Suprapubic skin (tissue), 4 donors: ENCODE measurements around the gene TNFAIP2. TPM values are rescaled to one million over a fixed set of nuclear protein-coding genes. Genes with fewer than 3 reads are reported as not detected.
"Not testable (repeated sequence)": the region's sequence is repeated elsewhere in the genome, so short reads cannot be mapped to it uniquely, and the experiment has no call there.

ENCODE experiments used
- DNase-seq, 2 donors: peaks; one replicate each; pipeline ENCODE4 v3.0.0-alpha.2; 2019; ENCODE audit warnings: low spot score in 2 of 2
- H3K27ac ChIP-seq: fragments of 200-600 bp; sonication (generic); one replicate; pipeline ENCODE4 v1.5.1; 2019
- H3K27me3 ChIP-seq: fragments of 200-600 bp; sonication (generic); one replicate; pipeline ENCODE4 v1.5.1; 2019
- H3K36me3 ChIP-seq: fragments of 200-600 bp; sonication (generic); one replicate; pipeline ENCODE4 v1.5.1; 2019
- H3K4me1 ChIP-seq: fragments of 200-600 bp; sonication (generic); one replicate; pipeline ENCODE4 v1.5.1; 2019
- H3K4me3 ChIP-seq: fragments of 200-600 bp; sonication (generic); one replicate; pipeline ENCODE4 v1.5.1; 2019; ENCODE audit warnings: mild to moderate bottlenecking
- H3K9me3 ChIP-seq: fragments of 200-600 bp; sonication (generic); one replicate; pipeline ENCODE4 v1.5.1; 2019
- EP300 ChIP-seq: sonication (generic); formaldehyde crosslinking; IDR thresholded peaks from one replicate; pipeline ENCODE4 v1.6.1; 2017; ENCODE audit warnings: antibody characterized with exemption
- POLR2A ChIP-seq, 2 donors: fragments of 450-650 bp; IDR thresholded peaks; one replicate each; pipeline ENCODE4 v1.6.1; 2017; ENCODE audit warnings: antibody characterized with exemption in 2 of 2, mild to moderate bottlenecking in 2 of 2, moderate library complexity in 2 of 2
- POLR2AphosphoS5 ChIP-seq, 3 donors: sonication (generic); formaldehyde crosslinking; IDR thresholded peaks; one replicate each; pipeline ENCODE4 v1.6.1; 2017; ENCODE audit warnings: antibody characterized with exemption in 3 of 3
- WGBS: methylation state at CpG from one replicate; pipeline ENCODE4 v1.1.5; 2018; 5-methylcytosine and 5-hydroxymethylcytosine counted together
- total RNA-seq, 4 donors: library from RNA; depleted of rRNA; stranded (reverse); fragments of >200 nt; gene quantifications; one replicate each; pipeline ENCODE4 v1.1.0, GENCODE V29; 2016
- TF ChIP-seq, protein P1 (sequence below), 2 donors: fragments of 200-600 bp in 1 of 2; fragments of 450-650 bp in 1 of 2; sonication (generic) in 1 of 2; IDR thresholded peaks; one replicate each; pipeline ENCODE4 v1.5.1; 2016 to 2019; ENCODE audit warnings: antibody characterized with exemption in 2 of 2, mild to moderate bottlenecking in 1 of 2, moderate library complexity in 1 of 2

TNFAIP2 gene
- total RNA-seq, 4 donors from 2014 or later = 11.9 to 23.3 (median 16.4) TPM

DNA sequence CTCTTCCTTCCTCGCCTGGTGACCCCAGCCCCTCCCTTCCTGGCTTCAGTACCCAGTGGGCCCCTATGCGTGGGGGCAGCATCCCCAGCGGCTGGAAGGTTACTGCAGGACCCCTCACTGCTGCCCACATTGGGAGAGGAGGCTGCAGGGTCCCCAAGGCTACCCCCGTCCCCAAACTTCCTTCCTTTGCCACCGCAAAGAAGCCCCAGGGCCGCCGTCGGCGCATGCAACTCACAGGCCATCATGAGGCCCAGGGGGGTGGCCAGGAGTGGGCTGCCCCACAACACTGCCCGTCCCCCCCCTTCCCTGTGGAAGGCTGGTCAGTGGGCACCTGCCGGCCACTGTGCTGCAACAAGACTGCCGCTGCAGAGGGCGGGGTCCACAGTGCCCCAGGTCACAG is 9.5 kb upstream of the TNFAIP2 start:
- Histone ChIP-seq H3K4me1 (peaks cover 61% of the 10 kb centered on the region), H3K36me3 (no peaks in the 10 kb centered on the region), H3K4me3 (no peak overlapping the region), H3K27ac (no peak overlapping the region), H3K9me3 (no peaks in the 10 kb centered on the region), H3K27me3 (peaks cover 4% of the 10 kb centered on the region)
- TF ChIP-seq POLR2A (IDR thresholded peaks at IDR 0.05) (no peak), EP300 (no peak), POLR2AphosphoS5 (IDR thresholded peaks at IDR 0.05) (no peak)
- TF ChIP-seq, protein P1, sequence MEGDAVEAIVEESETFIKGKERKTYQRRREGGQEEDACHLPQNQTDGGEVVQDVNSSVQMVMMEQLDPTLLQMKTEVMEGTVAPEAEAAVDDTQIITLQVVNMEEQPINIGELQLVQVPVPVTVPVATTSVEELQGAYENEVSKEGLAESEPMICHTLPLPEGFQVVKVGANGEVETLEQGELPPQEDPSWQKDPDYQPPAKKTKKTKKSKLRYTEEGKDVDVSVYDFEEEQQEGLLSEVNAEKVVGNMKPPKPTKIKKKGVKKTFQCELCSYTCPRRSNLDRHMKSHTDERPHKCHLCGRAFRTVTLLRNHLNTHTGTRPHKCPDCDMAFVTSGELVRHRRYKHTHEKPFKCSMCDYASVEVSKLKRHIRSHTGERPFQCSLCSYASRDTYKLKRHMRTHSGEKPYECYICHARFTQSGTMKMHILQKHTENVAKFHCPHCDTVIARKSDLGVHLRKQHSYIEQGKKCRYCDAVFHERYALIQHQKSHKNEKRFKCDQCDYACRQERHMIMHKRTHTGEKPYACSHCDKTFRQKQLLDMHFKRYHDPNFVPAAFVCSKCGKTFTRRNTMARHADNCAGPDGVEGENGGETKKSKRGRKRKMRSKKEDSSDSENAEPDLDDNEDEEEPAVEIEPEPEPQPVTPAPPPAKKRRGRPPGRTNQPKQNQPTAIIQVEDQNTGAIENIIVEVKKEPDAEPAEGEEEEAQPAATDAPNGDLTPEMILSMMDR (IDR thresholded peaks at IDR 0.05) = no peak
- 80% methylated on average over 1 of the region's 13 CpGs for WGBS
- DNase-seq = no peak

DNA sequence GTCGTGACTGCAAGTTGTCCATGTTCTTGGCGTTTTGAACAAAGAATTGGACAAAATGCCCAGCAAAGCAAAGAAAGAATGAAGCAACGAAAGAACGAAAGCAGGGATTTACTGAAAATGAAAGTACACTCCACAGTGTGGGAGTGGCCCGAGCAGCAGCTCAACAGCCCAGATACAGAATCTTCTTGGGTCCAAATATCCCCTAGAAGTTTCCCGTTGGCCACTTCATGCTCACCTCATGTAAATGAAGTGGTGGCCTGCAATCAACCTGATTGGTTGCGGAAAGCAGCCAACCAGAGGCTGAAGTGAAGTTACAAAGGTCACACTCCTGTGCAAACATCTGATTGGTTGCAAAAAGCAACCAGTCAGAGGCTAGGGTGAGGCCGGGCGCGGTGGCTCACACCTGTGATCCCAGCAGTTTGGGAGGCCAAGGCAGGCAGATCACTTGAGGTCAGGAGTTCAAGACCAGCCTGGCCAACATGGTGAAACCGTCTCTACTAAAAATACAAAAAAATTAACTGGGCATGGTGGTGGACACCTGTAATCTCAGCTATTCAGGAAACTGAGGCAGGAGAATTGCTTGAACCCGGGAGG is 8.1 kb upstream of the TNFAIP2 start:
- not testable (repeated sequence) for H3K9me3 ChIP-seq, H3K27me3 ChIP-seq, DNase-seq, H3K4me3 ChIP-seq, H3K36me3 ChIP-seq
- 58% methylated on average over 11 of the region's 12 CpGs for WGBS
- Histone ChIP-seq H3K27ac (peak overlapping the region; percentile 34), H3K4me1 (peaks cover 61% of the 10 kb centered on the region)

DNA sequence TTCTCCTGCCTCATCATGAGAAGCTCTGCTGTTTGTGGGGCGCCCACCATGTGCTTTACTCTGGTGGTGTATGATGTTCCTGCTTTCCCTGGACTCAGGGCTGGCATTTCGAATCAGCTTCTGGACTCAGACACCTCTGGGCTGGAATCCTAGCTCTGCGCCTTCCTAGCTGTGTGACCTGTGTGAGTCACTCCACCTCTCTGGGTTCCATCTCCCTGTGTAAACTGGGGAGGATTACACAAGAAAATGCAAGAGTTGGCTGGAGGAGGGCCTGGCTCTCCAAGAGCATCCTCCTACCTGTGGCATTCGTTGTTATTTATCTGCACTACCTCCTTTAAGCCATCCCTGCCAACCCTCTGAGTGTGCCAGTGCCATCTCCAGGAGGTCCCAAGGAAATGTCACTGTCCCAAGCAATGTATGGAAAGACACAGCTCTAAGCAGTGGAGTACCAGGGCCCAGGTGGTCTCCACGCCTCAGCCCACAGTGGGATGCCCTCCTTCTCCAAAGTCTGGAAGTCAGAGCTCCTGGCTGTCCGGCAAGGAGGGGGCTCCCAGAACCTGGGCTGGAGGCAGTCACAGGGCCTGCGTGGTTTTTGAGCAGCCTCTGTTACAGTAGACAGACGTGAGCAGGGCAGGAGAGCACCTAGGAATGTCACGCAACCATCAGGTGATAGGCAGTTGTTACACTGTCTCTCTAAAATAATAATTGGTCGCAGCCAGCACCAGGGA is 7.3 kb upstream of the TNFAIP2 start:
- H3K9me3 ChIP-seq = no peaks in the 10 kb centered on the region
- no peaks in the 10 kb centered on the region for H3K36me3 ChIP-seq
- TF ChIP-seq, protein P1 (IDR thresholded peaks at IDR 0.05) = no peak
- TF ChIP-seq POLR2A (IDR thresholded peaks at IDR 0.05) (no peak), POLR2AphosphoS5 (IDR thresholded peaks at IDR 0.05) (no peak)
- no peaks in the 10 kb centered on the region for H3K27me3 ChIP-seq
- no peak overlapping the region for H3K27ac ChIP-seq
- DNase-seq = no peak
- H3K4me3 ChIP-seq = no peak overlapping the region
- H3K4me1 ChIP-seq = peaks cover 61% of the 10 kb centered on the region
- WGBS = 92% methylated on average over 9 of the region's 10 CpGs

DNA sequence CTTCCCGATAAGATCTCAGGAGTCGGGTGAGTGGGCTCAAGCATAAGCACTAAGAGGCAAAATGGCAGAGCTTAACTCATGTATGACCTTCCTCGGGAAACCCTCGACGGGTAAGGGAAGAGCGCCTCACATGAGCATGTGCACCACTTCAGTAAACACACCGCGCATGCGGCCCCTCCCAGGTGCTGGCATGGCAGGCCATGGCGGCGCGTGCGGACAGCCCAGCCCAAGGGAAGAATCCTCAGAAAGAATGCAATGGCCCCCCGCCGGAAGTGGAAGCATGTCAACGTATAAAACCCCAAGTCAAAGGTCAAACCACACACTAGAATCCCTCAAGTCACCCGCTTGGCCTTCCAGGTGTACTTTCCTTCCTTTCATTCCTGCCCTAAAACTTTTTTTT is 6.6 kb upstream of the TNFAIP2 start:
- H3K9me3 ChIP-seq = no peaks in the 10 kb centered on the region
- peaks cover 61% of the 10 kb centered on the region for H3K4me1 ChIP-seq
- WGBS = 92% methylated on average over 17 of the region's 17 CpGs
- no peaks in the 10 kb centered on the region for H3K36me3 ChIP-seq
- no peaks in the 10 kb centered on the region for H3K27me3 ChIP-seq
- TF ChIP-seq POLR2AphosphoS5 (IDR thresholded peaks at IDR 0.05) = no peak
- TF ChIP-seq EP300 = no peak
- no peak for TF ChIP-seq POLR2A (IDR thresholded peaks at IDR 0.05)
- TF ChIP-seq, protein P1 (IDR thresholded peaks at IDR 0.05) = no peak
- H3K4me3 ChIP-seq = no peak overlapping the region
- H3K27ac ChIP-seq = no peak overlapping the region
- no peak for DNase-seq

DNA sequence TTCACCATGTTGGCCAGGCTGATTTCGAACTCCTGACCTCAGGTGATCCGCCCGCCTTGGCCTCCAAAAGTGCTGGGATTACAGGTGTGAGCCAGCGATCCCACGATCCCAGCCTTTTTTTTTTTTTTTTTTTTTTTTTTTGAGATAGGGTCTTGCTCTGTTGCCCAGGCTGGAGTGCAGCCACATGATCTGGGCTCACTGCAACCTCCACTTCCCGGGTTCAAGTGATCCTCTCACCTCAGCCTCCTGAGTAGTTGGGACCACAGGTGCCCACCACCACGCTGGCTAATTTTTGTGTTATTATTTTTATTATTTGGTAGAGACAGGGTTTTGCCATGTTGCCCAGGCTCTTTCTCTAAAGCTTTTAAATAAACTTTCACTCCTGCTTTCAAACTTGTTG is 5.8 kb upstream of the TNFAIP2 start:
- not testable (repeated sequence) for H3K9me3 ChIP-seq, H3K27me3 ChIP-seq, DNase-seq, H3K27ac ChIP-seq, H3K36me3 ChIP-seq, H3K4me3 ChIP-seq
- peaks cover 63% of the 10 kb centered on the region for H3K4me1 ChIP-seq
- 91% methylated on average over 7 of the region's 7 CpGs for whole genome bisulfite sequencing

DNA sequence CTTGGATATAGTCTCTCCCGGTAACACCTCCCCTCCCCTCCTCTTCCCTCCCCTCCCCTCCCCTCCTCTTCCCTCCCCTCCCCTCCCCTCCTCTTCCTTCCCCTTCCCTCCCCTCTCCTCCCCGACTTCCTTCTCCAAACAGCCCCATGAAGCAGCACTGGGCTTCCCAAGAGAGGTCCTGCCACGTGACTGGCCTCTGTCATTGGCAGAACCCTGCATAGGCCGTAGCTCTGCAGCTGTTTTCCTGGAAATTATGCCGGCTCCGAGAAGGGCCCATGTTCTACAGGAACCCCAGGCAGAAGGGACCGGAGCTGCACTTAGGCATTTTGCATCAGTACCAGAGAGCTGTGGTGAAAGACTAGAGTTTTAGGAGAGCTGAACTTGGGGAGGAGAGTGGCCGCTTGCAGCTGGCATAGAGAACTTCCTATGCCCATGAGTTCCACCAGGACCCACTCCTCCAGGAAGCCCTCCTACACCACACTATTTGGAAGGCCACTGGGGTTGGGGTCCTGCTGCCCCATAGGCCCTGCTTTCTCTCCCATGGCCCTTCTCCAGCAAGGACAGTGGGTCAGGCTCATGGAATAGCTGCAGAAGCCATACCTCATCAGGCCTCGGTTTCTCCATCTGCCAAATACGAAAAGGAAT is 5.1 kb upstream of the TNFAIP2 start:
- WGBS = 37% methylated on average over 6 of the region's 10 CpGs
- H3K27ac ChIP-seq = peak overlapping the region; percentile 67
- no peak overlapping the region for H3K4me3 ChIP-seq
- peaks cover 64% of the 10 kb centered on the region for H3K4me1 ChIP-seq
- no peaks in the 10 kb centered on the region for H3K9me3 ChIP-seq
- TF ChIP-seq POLR2AphosphoS5 (IDR thresholded peaks at IDR 0.05) = no peak
- TF ChIP-seq EP300 = no peak
- TF ChIP-seq POLR2A (IDR thresholded peaks at IDR 0.05) = no peak
- TF ChIP-seq, protein P1 (IDR thresholded peaks at IDR 0.05) = no peak
- peak in 1 of 2 donors; percentile 83 for DNase-seq
- H3K36me3 ChIP-seq = no peaks in the 10 kb centered on the region
- H3K27me3 ChIP-seq = peaks cover 6% of the 10 kb centered on the region
